GM12878 (cell line): ENCODE measurements around the gene P2RX7. TPM values are rescaled to one million over a fixed set of nuclear protein-coding genes. Genes with fewer than 3 reads are reported as not detected.

ENCODE experiments used
- ATAC-seq: fragments of 200-7000 bp; cut with Tn5 transposase; 3 replicates; pipeline ENCODE4 v1.9.1; 2020; ENCODE audit warnings: mild to moderate bottlenecking, moderate library complexity
- BruUV-seq: library from RNA; stranded (reverse); fragments of 400-500 nt; replicated peaks from 2 replicates; lab custom pipeline; 2021; lab: Mats Ljungman, UMichigan
- CTCF ChIA-PET: fragments of 300-600 bp; sonication (Branson Sonifier 250); formaldehyde crosslinking; extraction: SDS; loops from one replicate; lab custom pipeline; 2021; ENCODE audit warnings: inconsistent platforms; lab: Yijun Ruan, JAX
- POLR2A ChIA-PET: fragments of 350-600 bp; formaldehyde crosslinking; extraction: SDS; loops from one replicate; lab custom pipeline; 2021; ENCODE audit warnings: inconsistent platforms; lab: Charles Lee
- RAD21 ChIA-PET: fragments of 300-600 bp; sonication (Branson Sonifier 250); formaldehyde crosslinking; loops from one replicate; lab custom pipeline; 2023; ENCODE audit warnings: antibody characterized with exemption; ENCODE audit not compliant: unreplicated experiment; lab: Charles Lee
- SMC1A ChIA-PET: fragments of 300-600 bp; sonication (Branson Sonifier 250); formaldehyde crosslinking; loops from one replicate; lab custom pipeline; 2023; ENCODE audit not compliant: unreplicated experiment, uncharacterized antibody; lab: Charles Lee
- DNase-seq: peaks from one replicate; pipeline ENCODE4 v3.0.0-alpha.2; 2011; ENCODE audit warnings: low read depth, low spot score
- FAIRE-seq: peaks from 3 replicates; lab custom pipeline; 2011; peaks lifted over from hg19 to GRCh38; lab: Jason Lieb, UNC
- H2AFZ ChIP-seq: 2 replicates; pipeline ENCODE4 v1.6.0; 2011; ENCODE audit warnings: low read depth, low read length, control low read depth; ENCODE audit not compliant: control insufficient read depth
- H3K27ac ChIP-seq: 2 replicates; pipeline ENCODE4 v1.5.1; 2011; ENCODE audit warnings: control low read depth; ENCODE audit not compliant: control insufficient read depth, insufficient read depth
- H3K27me3 ChIP-seq, 2 experiments: replicated peaks in 1 of 2; 2 replicates each; pipeline versions ENCODE4 v1.6.0 to v1.6.1; 2011; ENCODE audit warnings: low read length in 1 of 2; ENCODE audit not compliant: control insufficient read depth in 2 of 2, insufficient read depth in 2 of 2
- H3K36me3 ChIP-seq, 2 experiments: 2 replicates each; pipeline ENCODE4 v1.5.1; 2011; ENCODE audit warnings: low read length in 1 of 2; ENCODE audit not compliant: control insufficient read depth in 2 of 2, insufficient read depth in 2 of 2
- H3K4me1 ChIP-seq: 2 replicates; pipeline ENCODE4 v1.6.1; 2011; ENCODE audit warnings: mild to moderate bottlenecking, low read length, moderate library complexity, mixed read lengths; ENCODE audit not compliant: control insufficient read depth, insufficient read depth
- H3K4me2 ChIP-seq: 2 replicates; pipeline ENCODE4 v1.6.0; 2011; ENCODE audit warnings: control low read depth; ENCODE audit not compliant: control insufficient read depth, insufficient read depth
- H3K4me3 ChIP-seq: fragments of 200-600 bp; sonication (generic); 2 replicates; pipeline ENCODE4 v1.5.1; 2016
- H3K79me2 ChIP-seq: 2 replicates; pipeline ENCODE4 v1.6.0; 2011; ENCODE audit warnings: low read length; ENCODE audit not compliant: control insufficient read depth, insufficient read depth
- H3K9ac ChIP-seq: 2 replicates; pipeline ENCODE4 v1.8.0; 2011; ENCODE audit warnings: low read length, control low read depth, mixed read lengths; ENCODE audit not compliant: control insufficient read depth, insufficient read depth
- H3K9me3 ChIP-seq: replicated peaks from 3 replicates; pipeline ENCODE4 v1.5.1; 2011; ENCODE audit warnings: mild to moderate bottlenecking, low read length; ENCODE audit not compliant: control insufficient read depth, insufficient read depth
- H4K20me1 ChIP-seq: 2 replicates; pipeline ENCODE4 v1.6.0; 2011; ENCODE audit not compliant: control insufficient read depth, insufficient read depth
- BACH1 ChIP-seq: fragments of 450-650 bp; IDR thresholded peaks from 2 replicates; pipeline ENCODE4 v1.6.1; 2017; ENCODE audit warnings: mild to moderate bottlenecking, borderline replicate concordance
- E2F4 ChIP-seq: IDR thresholded peaks from 2 replicates; pipeline ENCODE4 v1.6.1; 2012; ENCODE audit warnings: low read depth, low read length, improper control_type of control experiment
- E4F1 ChIP-seq: fragments of 450-650 bp; IDR thresholded peaks from 2 replicates; pipeline ENCODE4 v1.6.1; 2018; ENCODE audit warnings: borderline replicate concordance, mild to moderate bottlenecking; ENCODE audit not compliant: partially characterized antibody
- EED ChIP-seq: sonication (generic); IDR thresholded peaks from 2 replicates; pipeline ENCODE4 v1.6.1; 2016; ENCODE audit warnings: antibody characterized with exemption, low read depth
- FOS ChIP-seq: IDR thresholded peaks from 3 replicates; pipeline ENCODE4 v1.6.1; 2011; ENCODE audit warnings: borderline replicate concordance; ENCODE audit not compliant: insufficient read length; ENCODE audit errors: extremely low read depth
- HCFC1 ChIP-seq: fragments of 150-350 bp; IDR thresholded peaks from 2 replicates; pipeline ENCODE4 v1.6.1; 2014; ENCODE audit warnings: low read length
- JUNB ChIP-seq: IDR thresholded peaks from 2 replicates; pipeline ENCODE4 v1.6.1; 2016; ENCODE audit warnings: antibody characterized with exemption, mild to moderate bottlenecking
- MYB ChIP-seq: fragments of 150-350 bp; IDR thresholded peaks from 2 replicates; pipeline ENCODE4 v1.6.1; 2014; ENCODE audit warnings: mild to moderate bottlenecking, low read depth, low read length, borderline replicate concordance
- NFYA ChIP-seq: IDR thresholded peaks from 2 replicates; pipeline ENCODE4 v1.6.1; 2011; ENCODE audit warnings: low read depth, mild to moderate bottlenecking, low read length, improper control_type of control experiment, borderline replicate concordance
- USF1 ChIP-seq: IDR thresholded peaks from 2 replicates; pipeline ENCODE4 v1.6.1; 2011; ENCODE audit warnings: borderline replicate concordance, low read depth, mild to moderate bottlenecking, moderate library complexity, mixed read lengths, low read length; ENCODE audit not compliant: insufficient read depth; ENCODE audit errors: extremely low read length
- ZBTB40 ChIP-seq: fragments of 450-650 bp; IDR thresholded peaks from 2 replicates; pipeline ENCODE4 v1.6.1; 2016; ENCODE audit warnings: mild to moderate bottlenecking, moderate library complexity, borderline replicate concordance
- WGBS: methylation state at CpG from one replicate; pipeline ENCODE4 v1.1.6; 2016; ENCODE audit warnings: low lambda C conversion rate; ENCODE audit not compliant: insufficient replicate concordance, insufficient coverage; ENCODE audit errors: missing lambda C conversion rate; 5-methylcytosine and 5-hydroxymethylcytosine counted together
- in situ Hi-C: fragments of 300-500 bp; cut with MboI; formaldehyde crosslinking; loops from 9 replicates; pipeline ENCODE4 v1.14.3; 2018; ENCODE audit warnings: mixed read lengths
- intact Hi-C: fragments of 100-400 bp; cut with micrococcal nuclease; formaldehyde crosslinking; loops from one replicate; pipeline ENCODE4 v1.14.2; 2022; ENCODE audit not compliant: unreplicated experiment
- polyA plus RNA-seq, 11 experiments: library from polyadenylated mRNA; depleted of rRNA in 4 of 11; unstranded in 6 of 11; stranded (reverse) in 5 of 11; fragments of >200 nt; fragmentation: Nextera tagmentation in 4 of 11; fragmentation: Illumina TruSeq in 1 of 11; extraction: Ambion mirVana in 4 of 11; extraction: Trizol in 1 of 11; gene quantifications; 1 replicate in 1 of 11; 2 replicates in 10 of 11; pipeline versions ENCODE4 v1.2.1 to v1.2.3, GENCODE V29; 2011 to 2016; ENCODE audit warnings: inconsistent platforms in 2 of 11, missing spikeins in 2 of 11, low read depth in 1 of 11
- total RNA-seq, 4 experiments: library from RNA; depleted of rRNA in 3 of 4; stranded (reverse); fragments of >200 nt in 3 of 4; fragmentation: Illumina TruSeq in 1 of 4; extraction: Trizol in 1 of 4; gene quantifications; 2 replicates each; pipeline versions ENCODE4 v1.2.1 to v1.2.3, GENCODE V29; 2013 to 2021

The P2RX7 gene
- total and polyA plus RNA-seq, 10 of the 15 experiments (the other 5 are each of a cell fraction or from before 2014, with no cell fraction given): 0.74 to 2.6 (median 1.5) TPM

- in situ Hi-C loops (no loop called here), intact Hi-C loops (no loop called here)
- no peaks in the 10 kb centered on the region for H3K9me3 ChIP-seq
- H3K4me3 ChIP-seq: no peak overlapping the region
- CTCF ChIA-PET: interaction anchor here (0.6 kb wide), 1 partner anchor 142 kb away, joined by 3 read pairs; no protein-coding TSS in a partner anchor
- H3K27me3 ChIP-seq: no peaks in the 10 kb centered on the region
- no peak overlapping the region for H3K9ac ChIP-seq
- FAIRE-seq: no peak
- no peaks in the 10 kb centered on the region for H3K36me3 ChIP-seq
- H3K4me1 ChIP-seq: peaks cover 7% of the 10 kb centered on the region
- BruUV-seq: no TSS peak
- RAD21 ChIA-PET: interaction anchor here (0.6 kb wide), 1 partner anchor 8 kb away, joined by 3 read pairs; no protein-coding TSS in a partner anchor
- no peak overlapping the region for H2AFZ ChIP-seq
- POLR2A ChIA-PET: no interaction called here
- TF ChIP-seq BACH1: no peak
- no peak for TF ChIP-seq HCFC1
- no peak for TF ChIP-seq NFYA
- no peak for TF ChIP-seq E4F1
- TF ChIP-seq JUNB: no peak
- TF ChIP-seq FOS: no peak
- no peak for TF ChIP-seq E2F4
- TF ChIP-seq USF1: no peak
- TF ChIP-seq EED: no peak
- no peak for TF ChIP-seq MYB
- TF ChIP-seq ZBTB40: no peak
- WGBS: 72% methylated on average over 6 of the region's 6 CpGs
- no peak overlapping the region for H3K4me2 ChIP-seq
- SMC1A ChIA-PET: no interaction called here
- H3K27ac ChIP-seq: no peak overlapping the region
- no peaks in the 10 kb centered on the region for H3K79me2 ChIP-seq
- ATAC-seq: no peak
- no peaks in the 10 kb centered on the region for H4K20me1 ChIP-seq
- no peak for DNase-seq
Measured at GRCh38 chr12:121172145-121172544, 39.5 kb downstream of the P2RX7 start.
